CD4-positive, alpha-beta T cell (primary cell): Measurements from ENCODE around the gene ZNF106. TPM values are rescaled to one million over a fixed set of nuclear protein-coding genes. Genes with fewer than 3 reads are reported as not detected.

Experiments used
- ATAC-seq: fragments of 200-7000 bp; cut with Tn5 transposase; one replicate; pipeline ENCODE4 v1.10.0; 2022; ENCODE audit warnings: mild to moderate bottlenecking; ENCODE audit not compliant: poor library complexity
- CTCF ChIA-PET: fragments of 350-600 bp; sonication (Branson Sonifier 250); formaldehyde crosslinking; loops from one replicate; lab custom pipeline; 2021; ENCODE audit warnings: antibody characterized with exemption, inconsistent platforms; lab: Charles Lee
- POLR2A ChIA-PET: fragments of 350-600 bp; sonication (Branson Sonifier 250); formaldehyde crosslinking; loops from one replicate; lab custom pipeline; 2021; ENCODE audit warnings: antibody characterized with exemption, inconsistent platforms; lab: Charles Lee
- DNase-seq, 14 experiments: peaks; one replicate each; pipeline ENCODE4 v3.0.0-alpha.2; 2013 to 2020; ENCODE audit warnings: mixed read lengths in 2 of 14
- H3K27ac ChIP-seq, 2 donors: one replicate each; pipeline versions ENCODE4 v1.5.1 to v1.7.0; 2013; ENCODE audit warnings: low read length in 2 of 2, low read depth in 1 of 2, mild to moderate bottlenecking in 1 of 2
- H3K27me3 ChIP-seq, 2 experiments: 1 replicate in 1 of 2; 2 replicates in 1 of 2; pipeline versions ENCODE4 v1.6.1 to v1.7.0; 2013; ENCODE audit warnings: low read length in 2 of 2, control low read depth in 1 of 2, mild to moderate bottlenecking in 1 of 2, moderate library complexity in 1 of 2; ENCODE audit not compliant: insufficient read depth in 2 of 2, control insufficient read depth in 1 of 2
- H3K36me3 ChIP-seq: one replicate; pipeline ENCODE4 v1.6.1; 2013; ENCODE audit warnings: low read length, control low read depth; ENCODE audit not compliant: insufficient read depth
- H3K4me1 ChIP-seq: one replicate; pipeline ENCODE4 v1.6.1; 2013; ENCODE audit warnings: low read length, control low read depth; ENCODE audit not compliant: insufficient read depth
- H3K4me3 ChIP-seq: one replicate; pipeline ENCODE4 v1.5.1; 2013; ENCODE audit warnings: mild to moderate bottlenecking, low read length, moderate library complexity
- H3K9me3 ChIP-seq, 2 experiments: 1 replicate in 1 of 2; 2 replicates in 1 of 2; pipeline versions ENCODE4 v1.6.1 to v1.7.0; 2013; ENCODE audit warnings: low read length in 2 of 2, mild to moderate bottlenecking in 2 of 2, control low read depth in 1 of 2, moderate library complexity in 1 of 2; ENCODE audit not compliant: control insufficient read depth in 1 of 2, insufficient read depth in 1 of 2
- H3K27ac Mint-ChIP-seq: one replicate; pipeline ENCODE4 v1.8.0; 2020; ENCODE audit warnings: mixed read lengths
- H3K27me3 Mint-ChIP-seq: one replicate; pipeline ENCODE4 v1.8.0; 2021; ENCODE audit warnings: mixed read lengths
- H3K36me3 Mint-ChIP-seq: one replicate; pipeline ENCODE4 v1.8.0; 2021; ENCODE audit warnings: low read depth, mixed read lengths
- H3K4me1 Mint-ChIP-seq: one replicate; pipeline ENCODE4 v1.8.0; 2021; ENCODE audit warnings: low read depth, mixed read lengths
- H3K4me3 Mint-ChIP-seq: one replicate; pipeline ENCODE4 v1.8.0; 2020; ENCODE audit warnings: mild to moderate bottlenecking, mixed read lengths
- H3K9me3 Mint-ChIP-seq: one replicate; pipeline ENCODE4 v1.8.0; 2020; ENCODE audit warnings: mixed read lengths
- intact Hi-C, 2 experiments: fragments of 100-400 bp; cut with DNase I in 1 of 2; cut with micrococcal nuclease in 1 of 2; formaldehyde crosslinking; loops; one replicate each; pipeline versions ENCODE4 v1.15.1 to v1.9.0; 2023 to 2025; cut with DNase I, micrococcal nuclease
- total RNA-seq, 174 experiments: library from RNA in 2 of 174; stranded (reverse) in 2 of 174; gene quantifications; one replicate each; pipeline ENCODE4 v1.2.3 and lab custom pipeline; 2021 to 2026
- TF ChIP-seq, protein P1 (sequence below): fragments of 200-600 bp; IDR thresholded peaks from one replicate; pipeline ENCODE4 v1.8.0; 2022; ENCODE audit warnings: antibody characterized with exemption, mild to moderate bottlenecking

ZNF106 gene
- total RNA-seq, 2 experiments from 2014 or later: 30.9 to 31.4 TPM

DNA sequence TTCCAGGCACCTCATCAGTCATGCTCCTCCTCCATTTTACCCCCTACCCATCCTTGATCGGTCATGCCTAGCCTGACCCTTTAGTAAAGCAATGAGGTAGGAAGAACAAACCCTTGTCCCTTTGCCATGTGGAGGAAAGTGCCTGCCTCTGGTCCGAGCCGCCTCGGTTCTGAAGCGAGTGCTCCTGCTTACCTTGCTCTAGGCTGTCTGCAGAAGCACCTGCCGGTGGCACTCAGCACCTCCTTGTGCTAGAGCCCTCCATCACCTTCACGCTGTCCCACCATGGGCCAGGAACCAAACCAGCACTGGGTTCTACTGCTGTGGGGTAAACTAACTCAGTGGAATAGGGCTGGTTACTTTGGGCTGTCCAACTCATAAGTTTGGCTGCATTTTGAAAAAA is 79.1 kb downstream of the ZNF106 start:
- H3K4me1 ChIP-seq: no peaks in the 10 kb centered on the region
- CTCF ChIA-PET: no interaction called here
- no peak for DNase-seq
- H3K36me3 Mint-ChIP-seq: peaks cover 46% of the 10 kb centered on the region
- TF ChIP-seq, protein P1, sequence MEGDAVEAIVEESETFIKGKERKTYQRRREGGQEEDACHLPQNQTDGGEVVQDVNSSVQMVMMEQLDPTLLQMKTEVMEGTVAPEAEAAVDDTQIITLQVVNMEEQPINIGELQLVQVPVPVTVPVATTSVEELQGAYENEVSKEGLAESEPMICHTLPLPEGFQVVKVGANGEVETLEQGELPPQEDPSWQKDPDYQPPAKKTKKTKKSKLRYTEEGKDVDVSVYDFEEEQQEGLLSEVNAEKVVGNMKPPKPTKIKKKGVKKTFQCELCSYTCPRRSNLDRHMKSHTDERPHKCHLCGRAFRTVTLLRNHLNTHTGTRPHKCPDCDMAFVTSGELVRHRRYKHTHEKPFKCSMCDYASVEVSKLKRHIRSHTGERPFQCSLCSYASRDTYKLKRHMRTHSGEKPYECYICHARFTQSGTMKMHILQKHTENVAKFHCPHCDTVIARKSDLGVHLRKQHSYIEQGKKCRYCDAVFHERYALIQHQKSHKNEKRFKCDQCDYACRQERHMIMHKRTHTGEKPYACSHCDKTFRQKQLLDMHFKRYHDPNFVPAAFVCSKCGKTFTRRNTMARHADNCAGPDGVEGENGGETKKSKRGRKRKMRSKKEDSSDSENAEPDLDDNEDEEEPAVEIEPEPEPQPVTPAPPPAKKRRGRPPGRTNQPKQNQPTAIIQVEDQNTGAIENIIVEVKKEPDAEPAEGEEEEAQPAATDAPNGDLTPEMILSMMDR: no peak
- no peak overlapping the region for H3K4me3 ChIP-seq
- no peaks in the 10 kb centered on the region for H3K27me3 Mint-ChIP-seq
- H3K4me3 Mint-ChIP-seq: no peak overlapping the region
- H3K36me3 ChIP-seq: peaks cover 44% of the 10 kb centered on the region
- intact Hi-C loops: no loop called here
- no peak overlapping the region for H3K27ac Mint-ChIP-seq
- no peaks in the 10 kb centered on the region for H3K4me1 Mint-ChIP-seq
- POLR2A ChIA-PET: interaction anchor here (0.8 kb wide), 1 partner anchor 23 kb away, joined by 3 read pairs; no protein-coding TSS in a partner anchor
- no peaks in the 10 kb centered on the region for H3K9me3 Mint-ChIP-seq
- ATAC-seq: no peak
- no peaks in the 10 kb centered on the region for H3K27me3 ChIP-seq
- H3K27ac ChIP-seq: no peak overlapping the region
- no peaks in the 10 kb centered on the region for H3K9me3 ChIP-seq

DNA sequence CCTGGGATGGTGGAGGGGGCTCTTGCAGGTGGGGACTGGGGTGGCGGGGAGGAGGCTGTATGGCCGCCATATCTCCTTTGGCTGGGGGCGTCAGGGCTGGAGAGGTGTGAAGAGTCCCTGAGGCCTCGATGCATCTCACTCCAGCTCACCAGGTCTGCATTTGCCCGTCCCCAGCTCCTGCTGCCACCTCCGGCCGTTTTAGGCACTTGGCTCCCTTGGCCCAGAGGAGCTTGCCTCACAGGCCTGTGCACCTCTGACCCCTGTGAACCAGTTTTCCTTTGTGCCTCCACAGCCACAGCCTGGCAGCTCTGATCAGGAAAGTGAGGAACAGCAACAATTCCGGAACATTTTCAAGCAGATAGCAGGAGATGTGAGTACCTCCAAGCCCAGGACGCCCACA is 81.9 kb downstream of the ZNF106 start:
- Mint-ChIP-seq H3K36me3 (peaks cover 31% of the 10 kb centered on the region), H3K4me3 (no peak overlapping the region), H3K9me3 (no peaks in the 10 kb centered on the region), H3K27ac (no peak overlapping the region), H3K4me1 (no peaks in the 10 kb centered on the region), H3K27me3 (no peaks in the 10 kb centered on the region)
- DNase-seq: no peak
- ATAC-seq: no peak
- Histone ChIP-seq H3K4me3 (no peak overlapping the region), H3K36me3 (peaks cover 26% of the 10 kb centered on the region), H3K4me1 (no peaks in the 10 kb centered on the region), H3K27ac (no peak overlapping the region), H3K9me3 (no peaks in the 10 kb centered on the region), H3K27me3 (no peaks in the 10 kb centered on the region)
- POLR2A ChIA-PET: no interaction called here
- TF ChIP-seq, protein P1: no peak
- intact Hi-C loops: no loop called here
- CTCF ChIA-PET: no interaction called here

DNA sequence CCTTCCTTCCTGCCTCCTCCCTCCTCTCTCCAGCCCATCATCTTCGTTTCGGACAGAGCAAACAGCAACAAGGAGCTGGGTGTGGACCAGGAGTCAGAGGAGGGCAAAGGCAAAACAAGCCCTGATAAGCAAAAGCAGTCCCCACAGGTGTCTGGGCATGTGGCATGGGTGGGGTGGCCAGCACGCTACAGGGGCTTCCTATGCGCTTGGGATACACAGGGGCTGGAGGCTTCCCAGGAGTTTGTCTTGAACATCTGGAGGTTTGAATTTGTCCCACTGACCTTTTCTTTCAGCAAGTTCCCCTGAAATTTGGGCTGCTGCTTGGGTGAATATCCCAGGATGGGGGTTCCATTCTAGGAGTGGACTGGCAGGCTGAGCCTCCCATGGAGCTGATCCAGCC is 82.8 kb downstream of the ZNF106 start:
- Mint-ChIP-seq H3K27me3 (no peaks in the 10 kb centered on the region), H3K4me3 (no peak overlapping the region), H3K36me3 (peaks cover 27% of the 10 kb centered on the region), H3K4me1 (no peaks in the 10 kb centered on the region), H3K9me3 (no peaks in the 10 kb centered on the region), H3K27ac (no peak overlapping the region)
- intact Hi-C loops: no loop called here
- H3K4me1 ChIP-seq: no peaks in the 10 kb centered on the region
- ChIA-PET CTCF (no interaction called here), POLR2A (interaction anchor here (0.5 kb wide), 1 partner anchor 47 kb away, joined by 3 read pairs; no protein-coding TSS in a partner anchor)
- no peak for DNase-seq
- no peak overlapping the region for H3K4me3 ChIP-seq
- no peaks in the 10 kb centered on the region for H3K9me3 ChIP-seq
- H3K27me3 ChIP-seq: no peaks in the 10 kb centered on the region
- TF ChIP-seq, protein P1: no peak
- no peak overlapping the region for H3K27ac ChIP-seq
- no peak for ATAC-seq
- peaks cover 20% of the 10 kb centered on the region for H3K36me3 ChIP-seq
